Ureter (tissue), 1 donor: ENCODE data around the gene ERFE. TPM values are rescaled to one million over a fixed set of nuclear protein-coding genes. Genes with fewer than 3 reads are reported as not detected.

Experiments used
- DNase-seq: peaks from one replicate; pipeline ENCODE4 v3.0.0-alpha.2; 2020; ENCODE audit warnings: low spot score
- total RNA-seq: library from RNA; stranded (reverse); gene quantifications from one replicate; pipeline ENCODE4 v1.2.4, GENCODE V29; 2023
- donor health status: DM: yes; HTN: yes; CAD: no.

Gene ERFE
- total RNA-seq, 1 donor from 2014 or later: 1.8 TPM

- DNase-seq: no peak
Observed at GRCh38 chr2:238139196-238140039, 19.4 kb upstream of the ERFE start.

- no peak for DNase-seq
Observed at GRCh38 chr2:238140040-238140439, 18.7 kb upstream of the ERFE start.

GRCh38 chr2:238140721-238141540, 17.8 kb upstream of the ERFE start:
- no peak for DNase-seq

GRCh38 chr2:238141541-238142318, 17.0 kb upstream of the ERFE start:
- peak; percentile 89 for DNase-seq

DNA sequence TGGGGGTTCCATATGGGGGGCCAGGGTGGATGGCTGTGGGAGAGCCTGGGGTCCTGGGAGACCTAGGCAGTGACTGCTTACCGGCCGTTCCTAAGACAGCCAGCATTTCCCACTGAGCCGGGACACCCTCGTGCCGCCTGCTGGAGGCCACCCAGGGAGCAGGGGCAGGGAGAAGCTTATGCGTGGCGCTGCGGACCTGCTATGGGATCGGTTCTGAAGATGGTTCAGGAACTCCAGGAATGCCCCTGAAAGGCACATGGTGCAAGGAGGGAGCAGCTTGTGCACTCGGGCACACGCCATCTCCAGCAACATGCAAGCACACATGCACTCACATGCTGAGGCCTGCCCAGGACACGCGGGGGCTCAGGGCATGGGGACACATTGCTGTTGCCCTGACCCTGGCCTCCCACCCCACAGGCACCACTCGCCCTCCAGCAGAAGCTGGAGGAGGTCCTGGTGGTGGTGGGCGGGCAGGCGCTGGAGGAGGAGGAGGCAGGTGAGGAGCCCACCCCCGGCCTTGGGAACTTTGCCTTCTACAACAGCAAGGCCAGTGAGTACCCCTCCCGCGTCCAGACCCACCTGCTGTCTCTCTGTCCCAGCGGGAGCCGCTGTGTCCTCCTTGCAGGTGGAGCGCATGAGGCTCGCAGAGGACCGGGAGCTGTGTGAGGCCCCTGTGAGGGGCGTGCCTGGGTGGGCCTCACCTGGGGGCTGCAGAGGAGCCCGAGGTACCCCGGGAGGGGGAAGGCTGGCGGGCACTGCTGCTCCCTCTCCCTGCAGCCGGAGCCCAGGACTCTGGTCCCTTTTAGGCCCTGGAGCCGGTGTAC, 16.2 kb upstream of the ERFE start:
- peak; percentile 64 for DNase-seq

DNA sequence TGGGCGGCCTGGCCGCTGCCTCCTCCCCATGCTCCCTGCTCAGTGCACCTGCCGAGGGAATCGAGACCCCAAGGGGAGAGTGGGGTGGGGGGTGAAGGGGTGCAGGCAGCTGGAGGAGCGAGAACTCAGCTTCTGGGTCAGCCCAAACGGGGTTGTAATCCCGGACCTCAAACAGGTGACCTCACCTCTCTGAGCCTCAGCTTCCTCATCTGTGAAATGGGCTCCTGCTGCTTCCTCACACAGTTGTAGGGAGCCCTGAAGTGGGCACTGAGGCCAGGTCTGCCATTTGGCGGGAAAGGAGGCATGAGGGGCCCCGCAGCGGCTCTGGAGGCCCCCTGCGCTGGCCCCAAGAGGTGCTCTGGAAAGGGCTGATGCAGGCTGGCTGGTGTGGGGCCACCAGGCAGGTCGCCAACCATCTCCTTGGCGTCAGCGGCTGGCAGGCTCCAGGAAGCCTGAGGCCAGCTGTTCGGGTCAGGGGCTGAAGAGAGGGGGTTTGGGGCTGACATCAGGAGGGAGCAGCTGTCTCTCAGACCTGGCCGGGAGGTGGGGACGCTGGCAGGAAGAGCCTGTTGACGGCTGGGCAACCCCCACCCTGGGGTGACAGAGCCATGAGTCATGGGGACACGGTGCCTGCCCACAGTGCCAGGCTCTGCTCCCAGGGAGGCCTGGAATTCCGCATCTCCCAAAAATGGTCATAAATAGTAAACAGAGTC, 15.4 kb upstream of the ERFE start:
- no peak for DNase-seq

GRCh38 chr2:238144262-238144661, 14.5 kb upstream of the ERFE start:
- no peak for DNase-seq

DNA sequence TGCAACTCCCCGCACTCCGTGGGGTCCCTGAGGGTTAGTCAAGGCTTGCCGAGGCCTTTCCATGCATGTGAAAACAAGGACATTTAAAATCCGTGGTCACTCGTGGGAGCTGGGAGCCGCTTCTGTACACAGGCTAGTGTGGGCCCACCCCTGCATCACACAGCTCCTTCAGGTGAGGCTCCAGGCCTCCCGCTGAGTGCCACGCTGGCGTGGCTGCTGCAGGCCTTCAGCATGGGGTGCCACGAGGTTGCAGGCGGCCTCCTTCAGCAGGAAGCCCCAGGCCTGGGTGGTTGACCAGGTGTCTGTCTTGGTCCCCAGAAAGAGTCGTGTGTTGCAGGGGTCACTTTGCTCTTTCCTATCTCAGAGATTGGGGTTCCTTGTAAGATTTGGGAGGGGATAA, 13.7 kb upstream of the ERFE start:
- no peak for DNase-seq

DNA sequence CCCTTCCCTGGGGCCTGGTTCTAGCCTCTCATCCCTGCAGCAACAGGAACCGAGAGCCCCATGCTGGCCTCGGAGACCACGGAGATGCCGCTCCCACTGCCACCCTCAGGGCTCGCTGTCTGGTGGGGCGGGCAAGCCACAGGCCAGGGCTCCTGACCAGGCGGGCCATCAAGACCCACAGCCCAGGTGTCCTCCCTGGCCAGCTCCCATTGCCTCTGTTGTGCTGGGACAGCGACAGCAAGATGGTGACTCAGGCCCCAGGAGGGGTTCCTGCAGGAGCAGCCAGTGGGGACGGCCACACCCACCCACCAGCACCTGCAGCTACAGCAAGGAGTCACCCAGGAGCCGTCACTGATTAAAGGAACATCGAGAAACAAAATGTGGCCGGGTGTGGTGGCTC, 12.9 kb upstream of the ERFE start:
- no peak for DNase-seq

DNA sequence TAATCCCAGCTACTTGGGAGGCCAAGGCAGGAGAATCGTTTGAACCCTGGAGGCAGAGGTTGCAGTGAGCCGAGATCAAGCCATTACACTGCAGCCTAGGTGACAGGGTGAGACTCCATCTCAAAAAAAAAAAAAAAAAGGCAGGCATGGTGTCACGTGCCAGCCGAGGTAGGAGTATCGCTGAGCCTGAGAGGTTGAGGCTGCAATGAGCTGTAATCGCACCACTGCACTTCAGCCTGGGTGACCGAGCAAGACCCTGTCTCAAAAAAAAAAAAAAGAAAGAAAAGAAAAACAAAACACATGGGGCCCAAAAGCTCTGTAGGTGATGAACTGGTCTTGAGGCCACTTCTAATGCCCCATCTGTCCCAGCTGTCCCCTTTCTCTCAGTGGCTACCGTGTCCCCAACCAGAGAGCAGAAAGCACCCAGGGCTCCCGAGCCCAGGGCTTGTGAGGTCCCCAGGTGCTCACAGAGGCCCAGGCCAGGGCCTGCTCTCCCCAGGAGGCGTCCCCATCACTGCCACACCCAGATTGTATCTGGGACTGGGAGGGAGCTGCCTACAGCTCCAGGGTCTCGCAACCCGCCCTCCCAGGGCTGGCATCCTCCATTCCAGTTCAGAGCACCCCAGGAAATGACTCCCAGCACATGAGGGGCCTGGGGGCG, 11.8 kb upstream of the ERFE start:
- DNase-seq: no peak

GRCh38 chr2:238148981-238149380, 9.8 kb upstream of the ERFE start:
- no peak for DNase-seq

DNA sequence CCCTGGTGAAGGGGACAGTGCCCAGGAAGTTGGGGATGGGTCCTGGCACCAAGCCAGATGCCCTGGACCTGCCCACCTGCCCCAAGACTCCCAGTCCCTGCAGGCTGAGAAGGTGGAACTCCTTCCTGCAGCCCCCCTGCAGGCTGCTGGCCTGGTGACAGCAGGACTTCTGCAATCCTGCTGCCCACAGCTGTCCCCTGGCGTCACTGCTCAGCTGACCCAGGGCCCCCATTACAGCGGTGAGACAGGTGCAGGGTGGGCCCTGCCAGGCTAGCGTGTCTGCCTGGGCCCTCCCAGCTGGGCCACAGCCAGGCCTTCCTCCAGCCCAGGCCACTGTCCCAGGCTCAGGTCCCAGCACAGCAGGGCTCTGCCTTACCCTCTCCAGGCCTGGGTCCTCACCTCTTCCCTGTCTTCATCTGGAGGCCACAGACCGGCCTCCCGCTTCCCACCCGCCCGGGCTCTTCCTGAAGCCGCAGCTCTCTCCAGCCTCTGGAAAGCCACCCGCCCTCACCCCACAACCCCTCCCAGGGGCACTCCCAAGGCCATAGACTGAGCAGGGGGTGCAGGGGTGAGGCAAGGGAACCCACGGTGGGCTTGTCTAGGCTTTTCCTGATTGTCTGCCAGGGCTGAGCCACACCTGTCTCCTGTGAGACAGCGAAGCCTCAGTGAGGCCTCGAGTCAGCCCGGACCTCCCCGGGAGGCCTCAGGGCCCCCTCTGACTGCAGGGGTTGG, 8.8 kb upstream of the ERFE start:
- no peak for DNase-seq

- no peak for DNase-seq
Observed at GRCh38 chr2:238150686-238151085, 8.1 kb upstream of the ERFE start.

DNA sequence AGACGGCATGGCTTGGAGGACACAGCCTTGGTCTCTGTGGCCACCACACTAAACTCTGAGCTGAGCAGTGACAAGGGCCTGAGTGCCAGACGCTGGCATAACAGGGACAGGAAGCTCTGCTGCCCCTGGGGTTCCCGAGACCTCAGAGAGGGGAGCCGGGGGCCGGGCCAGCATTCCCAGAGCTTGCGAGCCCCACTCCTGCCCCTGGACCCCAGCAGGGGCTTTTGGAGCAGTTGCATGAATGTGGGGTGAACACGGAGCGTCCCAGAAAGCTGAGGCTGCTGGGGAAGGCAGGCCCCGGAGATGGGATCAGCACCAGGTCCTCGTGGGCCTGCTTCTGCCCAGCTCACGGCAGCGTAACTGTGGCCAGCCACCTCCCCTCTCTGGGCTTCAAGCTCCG, 7.6 kb upstream of the ERFE start:
- no peak for DNase-seq

DNA sequence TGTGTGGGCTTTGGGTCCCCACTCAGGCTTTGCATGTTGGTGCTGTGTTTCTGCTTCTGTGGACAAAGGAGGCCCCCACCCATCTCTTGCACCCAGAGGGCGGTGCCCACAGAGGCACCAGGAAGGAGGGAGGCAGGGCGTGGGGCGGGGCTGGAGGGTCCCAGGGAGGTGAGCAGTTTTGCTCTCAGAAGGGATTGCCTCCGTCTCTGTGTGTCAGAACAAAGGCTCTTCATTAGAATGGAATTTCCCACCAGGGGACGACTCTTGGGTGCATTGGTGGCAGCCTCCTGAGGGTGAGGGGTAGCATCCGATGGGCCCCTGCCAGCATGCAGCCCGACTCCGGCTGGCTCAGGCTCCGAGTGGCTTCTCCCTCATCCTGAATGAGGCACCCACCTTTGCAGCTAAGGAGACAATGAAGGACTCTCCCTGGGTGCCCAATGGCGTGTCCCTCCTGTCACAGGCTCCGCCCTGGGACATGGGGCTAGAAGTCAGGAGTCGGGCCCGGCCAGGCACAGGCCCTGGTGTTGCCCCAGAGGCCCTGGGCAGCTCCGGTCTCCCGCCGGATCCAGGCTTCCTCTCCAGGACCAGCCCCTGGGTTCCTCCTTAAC, 7.0 kb upstream of the ERFE start:
- DNase-seq: no peak

DNA sequence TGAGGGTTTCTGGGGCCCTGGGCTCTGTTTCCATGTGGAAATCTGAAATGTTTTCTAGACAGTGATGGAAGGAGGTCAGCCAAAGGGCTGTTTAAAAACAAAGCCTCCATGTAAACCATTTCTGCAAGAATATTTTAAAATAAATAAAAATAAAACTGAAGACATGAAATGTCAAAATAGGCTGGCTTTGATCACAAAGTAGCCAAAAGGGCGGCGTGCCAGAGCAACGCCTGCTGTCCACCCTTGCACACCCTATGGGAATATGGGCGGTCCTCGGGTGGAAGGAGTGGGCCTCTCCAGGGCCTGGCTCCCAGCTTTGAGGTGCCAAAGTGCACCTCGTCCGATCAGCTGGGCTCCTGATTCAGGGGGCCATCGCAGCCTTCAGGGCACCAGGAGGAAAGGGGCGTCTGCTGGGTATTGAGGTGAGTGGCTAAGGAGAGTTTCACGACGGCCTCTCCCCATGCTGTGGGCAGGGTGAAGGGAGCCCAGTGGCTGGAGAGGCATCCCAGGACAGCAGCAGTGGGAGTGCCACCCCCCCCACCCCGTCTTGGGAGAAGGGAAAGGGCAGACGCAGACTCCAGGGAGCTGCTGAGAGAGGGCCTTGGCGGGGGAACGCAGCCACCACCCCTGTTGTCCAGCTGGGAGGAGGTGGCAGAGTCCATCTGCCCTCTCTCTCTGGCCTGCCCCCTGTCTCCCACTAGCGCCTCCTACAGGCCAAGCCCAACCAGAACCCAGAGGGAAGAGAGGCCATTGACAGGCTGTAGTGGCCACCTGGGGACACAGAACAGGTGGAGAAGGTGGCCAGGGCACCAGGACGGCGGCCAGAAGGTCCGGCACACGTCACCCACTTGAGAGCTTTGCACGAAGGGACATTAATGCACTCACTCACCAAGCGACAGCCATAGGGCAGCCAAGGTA, 5.7 kb upstream of the ERFE start:
- DNase-seq: no peak

DNA sequence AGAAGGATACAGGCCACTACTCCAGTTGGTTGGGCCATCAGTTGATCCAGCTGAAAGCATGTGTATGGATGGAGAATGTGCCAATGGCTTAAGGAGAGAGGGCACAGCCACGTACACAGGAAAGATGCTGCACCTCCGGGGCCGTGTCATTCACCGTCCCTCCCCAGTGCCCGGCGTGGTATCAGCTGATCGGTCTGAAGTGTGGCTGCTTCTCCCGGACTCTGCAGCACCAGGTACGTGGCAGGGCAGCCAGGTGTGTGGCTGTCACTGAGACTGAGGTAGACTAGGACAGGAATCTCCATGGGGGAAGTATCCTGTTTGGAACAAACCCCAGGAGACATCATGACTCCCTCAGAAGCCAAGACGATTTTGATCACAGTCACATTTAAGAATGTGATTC, 4.2 kb upstream of the ERFE start:
- DNase-seq: no peak
